22Rv1 (cell line): ENCODE results near the gene NUP93.

Experiments
- H3K27ac ChIP-seq: fragments of 450-650 bp; 2 replicates; pipeline ENCODE4 v1.5.1; 2017
- CTCF ChIP-seq: fragments of 450-650 bp; IDR thresholded peaks from 2 replicates; pipeline ENCODE4 v1.5.1; 2017; ENCODE audit warnings: mild to moderate bottlenecking
- ZFX ChIP-seq: fragments of 450-650 bp; IDR thresholded peaks from 2 replicates; pipeline ENCODE4 v1.6.1; 2017; ENCODE audit warnings: antibody characterized with exemption, borderline replicate concordance

Gene NUP93

GRCh38 chr16:56763291-56763916, 33.5 kb downstream of the NUP93 start:
- no peak overlapping the region for H3K27ac ChIP-seq
- no peak for TF ChIP-seq CTCF
- no peak for TF ChIP-seq ZFX

DNA sequence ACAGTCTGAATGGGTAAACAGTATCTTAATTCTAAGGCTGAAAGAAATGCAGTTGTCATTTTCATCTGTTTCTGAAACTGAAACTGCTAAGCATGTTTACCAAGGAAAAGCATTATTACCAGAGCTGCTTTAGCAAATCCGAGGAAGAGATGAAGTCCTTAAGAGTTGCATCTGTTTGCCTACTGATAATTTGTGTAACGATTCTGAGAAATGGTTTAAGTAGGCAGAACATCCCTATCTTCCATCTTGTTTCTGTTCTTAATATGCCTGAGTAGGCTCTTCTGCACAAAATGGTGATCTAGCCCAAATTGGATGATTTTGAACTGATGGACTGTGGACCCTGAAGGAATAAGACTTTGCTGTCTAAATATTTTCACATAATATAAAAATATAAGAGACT, 34.9 kb downstream of the NUP93 start:
- no peak overlapping the region for H3K27ac ChIP-seq
- TF ChIP-seq CTCF (no peak), ZFX (no peak)

DNA sequence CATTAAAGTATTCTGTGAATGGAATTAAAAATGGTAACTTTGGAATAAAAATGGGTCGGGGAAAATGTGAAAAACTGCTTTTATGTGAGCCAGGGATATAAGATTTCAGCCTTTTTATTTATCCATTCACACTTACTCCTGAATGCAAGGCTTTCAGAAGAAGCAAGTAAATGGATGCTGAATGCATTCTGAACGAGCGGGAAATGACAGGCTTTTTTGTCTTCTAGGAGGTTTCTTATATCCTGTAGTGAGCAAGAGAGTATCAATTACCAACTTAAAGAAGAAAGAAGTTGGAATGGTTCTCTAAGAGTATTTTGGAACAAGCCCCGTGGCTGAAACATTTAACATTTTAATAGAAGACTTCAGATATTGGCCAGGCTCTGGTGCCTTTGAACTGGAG, 36.0 kb downstream of the NUP93 start:
- no peak for TF ChIP-seq CTCF
- no peak for TF ChIP-seq ZFX
- no peak overlapping the region for H3K27ac ChIP-seq

- TF ChIP-seq CTCF (no peak), ZFX (no peak)
- H3K27ac ChIP-seq: no peak overlapping the region
Observed at GRCh38 chr16:56767024-56767423, 37.1 kb downstream of the NUP93 start.

GRCh38 chr16:56769677-56770076, 39.7 kb downstream of the NUP93 start:
- no peak overlapping the region for H3K27ac ChIP-seq
- TF ChIP-seq ZFX (no peak), CTCF (no peak)

- 0 out of 2 replicates have a peak overlapping the region, but pooled peaks have one; percentile 61 for H3K27ac ChIP-seq
- no peak for TF ChIP-seq ZFX
- no peak for TF ChIP-seq CTCF
Observed at GRCh38 chr16:56771558-56772279, 41.8 kb downstream of the NUP93 start.

DNA sequence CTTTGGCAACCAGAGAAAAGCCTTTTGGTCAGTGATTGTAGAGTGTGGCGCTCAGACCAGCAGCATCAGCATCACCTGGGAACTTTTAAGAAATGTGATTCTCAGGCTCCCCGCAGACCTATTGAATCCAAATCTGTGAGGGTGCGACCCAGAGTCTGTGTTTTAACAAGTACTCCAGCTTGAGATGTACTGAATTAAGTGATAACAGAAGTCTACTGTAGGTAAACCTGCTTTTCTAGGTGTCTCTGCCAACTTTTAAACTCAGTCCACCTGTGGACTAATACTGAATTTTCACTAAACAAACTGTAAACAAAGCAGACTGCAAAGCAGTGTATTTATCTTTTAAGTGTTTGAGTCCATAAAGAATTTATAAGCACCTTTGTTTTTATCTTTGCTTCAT, 43.6 kb downstream of the NUP93 start:
- H3K27ac ChIP-seq: peak overlapping the region; percentile 61
- TF ChIP-seq ZFX (no peak), CTCF (no peak)
